Peyer's patch (tissue), 4 donors: Measurements from ENCODE around the gene CAMK2B. TPM values are rescaled to one million over a fixed set of nuclear protein-coding genes. Genes with fewer than 3 reads are reported as not detected.

ENCODE experiments used
- DNase-seq, 3 donors: peaks; one replicate each; pipeline ENCODE4 v3.0.0-alpha.2; 2017 to 2019
- H3K27ac ChIP-seq, 4 donors: fragments of 200-600 bp; sonication (generic); one replicate each; pipeline ENCODE4 v1.5.1; 2016 to 2019
- H3K27me3 ChIP-seq, 2 donors: fragments of 200-600 bp; sonication (generic); one replicate each; pipeline ENCODE4 v1.5.1; 2019
- H3K36me3 ChIP-seq, 3 donors: fragments of 200-600 bp; sonication (generic); one replicate each; pipeline ENCODE4 v1.5.1; 2016 to 2019
- H3K4me1 ChIP-seq, 4 donors: fragments of 200-600 bp; sonication (generic); one replicate each; pipeline ENCODE4 v1.5.1; 2016 to 2019
- H3K4me3 ChIP-seq, 4 donors: fragments of 200-600 bp; sonication (generic); 1 replicate in 3 of 4; 2 replicates in 1 of 4; pipeline ENCODE4 v1.5.1; 2016 to 2019; ENCODE audit warnings: mild to moderate bottlenecking in 1 of 4
- H3K9me3 ChIP-seq, 4 donors: fragments of 200-600 bp; sonication (generic); one replicate each; pipeline ENCODE4 v1.5.1; 2016 to 2019; ENCODE audit warnings: mild to moderate bottlenecking in 1 of 4
- CTCF ChIP-seq, 6 experiments: fragments of 450-650 bp in 4 of 6; fragments of 200-600 bp in 2 of 6; sonication (generic) in 1 of 6; IDR thresholded peaks; one replicate each; pipeline ENCODE4 v1.5.1; 2017 to 2019; ENCODE audit warnings: antibody characterized with exemption in 6 of 6, mild to moderate bottlenecking in 3 of 6, moderate library complexity in 1 of 6
- POLR2A ChIP-seq, 2 donors: fragments of 450-650 bp; IDR thresholded peaks; one replicate each; pipeline ENCODE4 v1.5.1; 2017; ENCODE audit warnings: antibody characterized with exemption in 2 of 2, mild to moderate bottlenecking in 2 of 2, moderate library complexity in 2 of 2
- total RNA-seq, 4 donors: library from RNA; depleted of rRNA; stranded (reverse); fragments of >200 nt; gene quantifications; one replicate each; pipeline ENCODE4 v1.1.0, GENCODE V29; 2016

Gene CAMK2B
- total RNA-seq, 4 donors from 2014 or later: 0.67 to 3.9 (median 2.2) TPM

- Histone ChIP-seq H3K27ac (no peak overlapping the region), H3K9me3 (no peaks in the 10 kb centered on the region), H3K4me3 (no peak overlapping the region), H3K27me3 (no peaks in the 10 kb centered on the region), H3K4me1 (peaks cover 0 to 18% (median 11%) of the 10 kb centered on the region in 4 donors), H3K36me3 (no peaks in the 10 kb centered on the region)
- no peak for DNase-seq
- TF ChIP-seq POLR2A (IDR thresholded peaks at IDR 0.05) (no peak), CTCF (IDR thresholded peaks at IDR 0.05) (no peak)
These were observed 68.9 kb downstream of the CAMK2B start for GRCh38 chr7:44256459-44256858.

DNA sequence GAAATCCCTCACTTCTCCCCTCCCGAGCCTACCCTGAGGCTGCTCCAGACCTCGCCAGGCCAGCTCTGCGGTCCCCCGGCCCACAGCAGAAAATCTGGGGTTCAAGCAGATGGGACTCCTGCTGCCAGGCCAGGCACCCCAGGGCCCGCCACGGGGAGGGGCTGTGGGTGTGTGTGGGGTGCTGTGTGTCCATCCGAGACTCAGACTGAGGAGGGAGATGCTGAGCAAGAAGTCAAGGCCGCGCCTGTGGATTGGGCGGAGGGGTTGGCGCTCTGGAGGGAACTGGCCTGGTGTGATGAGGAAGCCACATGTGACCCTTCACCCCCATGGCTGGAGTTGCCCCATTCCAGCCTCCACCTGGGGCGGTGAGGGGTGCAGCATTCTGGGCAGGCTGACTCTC, 73.5 kb downstream of the CAMK2B start:
- Histone ChIP-seq H3K27me3 (no peaks in the 10 kb centered on the region), H3K4me3 (no peak overlapping the region), H3K36me3 (no peaks in the 10 kb centered on the region), H3K9me3 (no peaks in the 10 kb centered on the region), H3K27ac (no peak overlapping the region), H3K4me1 (no peaks in the 10 kb centered on the region)
- no peak for DNase-seq
- no peak for TF ChIP-seq POLR2A (IDR thresholded peaks at IDR 0.05)
- TF ChIP-seq CTCF (IDR thresholded peaks at IDR 0.05): no peak

GRCh38 chr7:44251269-44251668, 74.1 kb downstream of the CAMK2B start:
- no peaks in the 10 kb centered on the region for H3K9me3 ChIP-seq
- no peaks in the 10 kb centered on the region for H3K27me3 ChIP-seq
- H3K36me3 ChIP-seq: no peaks in the 10 kb centered on the region
- H3K4me3 ChIP-seq: no peak overlapping the region
- no peak for DNase-seq
- no peak for TF ChIP-seq CTCF (IDR thresholded peaks at IDR 0.05)
- TF ChIP-seq POLR2A (IDR thresholded peaks at IDR 0.05): no peak
- H3K4me1 ChIP-seq: no peaks in the 10 kb centered on the region
- no peak overlapping the region for H3K27ac ChIP-seq

- H3K9me3 ChIP-seq: no peaks in the 10 kb centered on the region
- TF ChIP-seq POLR2A (IDR thresholded peaks at IDR 0.05): no peak
- no peak for TF ChIP-seq CTCF (IDR thresholded peaks at IDR 0.05)
- no peaks in the 10 kb centered on the region for H3K4me1 ChIP-seq
- H3K4me3 ChIP-seq: no peak overlapping the region
- H3K27me3 ChIP-seq: no peaks in the 10 kb centered on the region
- no peak overlapping the region for H3K27ac ChIP-seq
- H3K36me3 ChIP-seq: no peaks in the 10 kb centered on the region
- no peak for DNase-seq
These were observed 75.7 kb downstream of the CAMK2B start for GRCh38 chr7:44249639-44250234.

DNA sequence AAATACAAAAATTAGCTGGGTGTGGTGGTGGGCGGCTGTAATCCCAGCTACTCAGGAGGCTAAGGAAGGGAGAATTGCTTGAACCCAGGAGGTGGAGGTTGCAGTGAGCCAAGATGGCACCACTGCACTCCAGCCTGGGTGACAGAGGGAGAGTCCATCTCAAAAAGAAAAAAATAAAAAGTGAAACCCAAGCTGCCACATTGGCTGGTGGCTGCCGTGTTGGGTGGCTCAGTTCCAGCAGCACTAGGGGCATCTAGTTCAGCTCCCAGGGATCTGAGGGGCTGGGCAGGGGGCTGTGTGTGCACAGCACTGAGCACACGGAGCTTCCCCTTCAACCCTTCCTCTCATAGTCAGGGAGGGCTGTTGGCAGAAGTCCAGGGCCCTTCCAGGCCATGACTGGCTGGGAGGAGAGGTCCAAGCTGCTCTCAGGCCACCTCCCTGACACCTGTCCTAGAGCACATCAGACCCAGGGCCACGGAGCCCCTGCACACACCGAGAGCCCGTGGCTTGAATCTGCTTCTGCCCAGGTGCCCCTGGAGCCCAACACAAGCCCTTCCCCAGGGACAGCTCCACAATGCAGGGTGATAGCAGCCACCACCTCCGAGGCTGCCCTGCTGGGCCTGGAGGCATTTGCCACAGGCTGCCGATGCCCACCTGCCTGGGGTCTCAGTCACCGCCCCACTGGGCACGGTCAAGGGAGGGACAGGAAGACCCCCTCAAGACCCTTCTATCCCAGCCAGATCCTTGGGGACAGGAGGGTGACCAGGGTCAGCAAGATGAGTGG, 77.3 kb downstream of the CAMK2B start:
- H3K36me3 ChIP-seq: no peaks in the 10 kb centered on the region
- H3K9me3 ChIP-seq: no peaks in the 10 kb centered on the region
- H3K4me3 ChIP-seq: no peak overlapping the region
- no peak overlapping the region for H3K27ac ChIP-seq
- H3K27me3 ChIP-seq: no peaks in the 10 kb centered on the region
- DNase-seq: no peak
- H3K4me1 ChIP-seq: no peaks in the 10 kb centered on the region
- TF ChIP-seq CTCF (IDR thresholded peaks at IDR 0.05): no peak
- TF ChIP-seq POLR2A (IDR thresholded peaks at IDR 0.05): no peak
